ENCODE measurements around the gene TEDC1. TPM values are rescaled to one million over a fixed set of nuclear protein-coding genes. Genes with fewer than 3 reads are reported as not detected.

The TEDC1 gene
- total RNA-seq, 2 experiments from 2014 or later = 44.1 to 47.0 TPM

DNA sequence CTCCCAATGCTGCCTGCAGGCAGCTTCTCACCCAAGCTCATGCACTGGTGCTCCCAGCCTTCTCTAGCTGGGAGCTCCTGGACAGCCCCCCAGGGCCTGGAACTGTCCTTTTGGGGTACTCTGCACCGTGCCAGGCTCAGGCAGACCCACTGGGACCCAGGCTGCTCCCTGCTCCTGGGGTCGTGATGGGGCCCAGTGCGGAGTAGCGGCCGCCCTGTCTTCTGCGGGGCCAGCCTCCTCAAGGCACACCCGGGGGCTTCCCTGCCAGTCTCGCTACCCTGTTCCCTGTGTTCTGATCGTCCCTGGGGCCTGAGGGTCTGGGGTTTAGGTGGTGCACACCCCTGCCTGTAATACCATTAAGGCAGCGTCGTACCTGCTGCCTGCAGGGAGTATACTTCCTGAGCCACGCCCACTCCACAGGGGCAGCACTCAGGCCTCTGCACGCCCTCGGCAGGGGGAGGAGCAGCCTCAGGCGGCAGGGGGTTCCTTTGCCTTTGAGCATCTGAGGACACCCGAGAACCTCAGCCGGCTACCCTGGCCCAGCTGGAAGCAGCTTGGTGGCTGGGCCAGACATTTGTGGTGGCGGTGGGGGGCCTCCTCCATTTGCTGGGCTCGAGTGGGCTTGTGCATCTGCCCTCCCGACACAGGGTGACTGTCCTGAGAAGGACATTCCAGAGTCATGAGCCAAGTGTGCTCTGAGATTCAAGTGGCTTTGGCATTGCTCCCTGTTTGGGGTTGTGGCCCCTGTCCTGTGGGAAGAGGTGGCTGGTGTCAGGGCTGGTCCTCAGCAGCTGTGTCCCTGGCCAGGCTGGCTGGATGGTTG, 25.6 kb upstream of the TEDC1 start:
- H3K36me3 Mint-ChIP-seq (ENCODE audit: low read depth) = peaks cover 7% of the 10 kb centered on the region
- POLR2A ChIA-PET = no interaction called here

DNA sequence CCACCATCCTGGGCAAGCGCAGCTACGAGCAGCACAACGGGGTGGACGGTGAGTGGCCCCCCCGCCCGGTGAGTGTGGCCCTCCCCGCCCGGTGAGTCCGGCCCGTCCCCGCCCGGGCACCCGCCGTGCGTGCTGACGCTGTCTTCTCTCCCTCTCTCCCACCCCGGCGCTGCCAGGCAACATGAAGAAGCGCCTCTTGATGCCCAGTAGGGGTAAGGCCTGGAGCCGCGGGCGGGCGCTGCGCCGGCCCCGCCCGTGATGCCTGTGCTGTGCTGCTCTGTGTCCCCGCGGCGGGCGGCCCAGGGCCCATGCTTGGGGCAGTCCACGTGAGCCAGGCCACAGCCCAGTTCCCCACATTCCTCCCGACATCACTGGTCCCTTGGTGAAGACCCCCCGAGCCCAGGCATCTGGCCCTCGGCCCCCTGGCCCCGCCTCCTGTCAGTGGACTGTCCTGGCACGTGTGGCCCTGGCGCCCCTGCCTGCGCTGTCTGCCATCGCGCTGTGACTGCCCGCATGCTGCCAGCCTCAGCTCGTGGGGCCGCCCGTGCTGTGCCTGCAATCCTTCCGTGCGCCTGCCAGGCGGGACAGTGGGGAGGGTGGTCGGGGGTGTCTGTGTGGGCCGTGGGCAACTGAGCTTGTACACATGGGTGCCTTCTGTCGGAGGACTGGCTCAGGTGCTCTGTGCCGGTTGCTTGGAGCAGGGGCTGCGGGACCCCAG, 24.4 kb upstream of the TEDC1 start:
- POLR2A ChIA-PET = no interaction called here

More for the DNA sequence above, 25.6 kb upstream of the TEDC1 start:
- H3K27me3 Mint-ChIP-seq = no peaks in the 10 kb centered on the region
- H3K4me1 Mint-ChIP-seq = no peaks in the 10 kb centered on the region
- CTCF ChIA-PET = no interaction called here
- no peak for DNase-seq
- no peak overlapping the region for H3K27ac Mint-ChIP-seq
- H3K4me3 Mint-ChIP-seq = no peak overlapping the region
- no peaks in the 10 kb centered on the region for H3K9me3 Mint-ChIP-seq

DNA sequence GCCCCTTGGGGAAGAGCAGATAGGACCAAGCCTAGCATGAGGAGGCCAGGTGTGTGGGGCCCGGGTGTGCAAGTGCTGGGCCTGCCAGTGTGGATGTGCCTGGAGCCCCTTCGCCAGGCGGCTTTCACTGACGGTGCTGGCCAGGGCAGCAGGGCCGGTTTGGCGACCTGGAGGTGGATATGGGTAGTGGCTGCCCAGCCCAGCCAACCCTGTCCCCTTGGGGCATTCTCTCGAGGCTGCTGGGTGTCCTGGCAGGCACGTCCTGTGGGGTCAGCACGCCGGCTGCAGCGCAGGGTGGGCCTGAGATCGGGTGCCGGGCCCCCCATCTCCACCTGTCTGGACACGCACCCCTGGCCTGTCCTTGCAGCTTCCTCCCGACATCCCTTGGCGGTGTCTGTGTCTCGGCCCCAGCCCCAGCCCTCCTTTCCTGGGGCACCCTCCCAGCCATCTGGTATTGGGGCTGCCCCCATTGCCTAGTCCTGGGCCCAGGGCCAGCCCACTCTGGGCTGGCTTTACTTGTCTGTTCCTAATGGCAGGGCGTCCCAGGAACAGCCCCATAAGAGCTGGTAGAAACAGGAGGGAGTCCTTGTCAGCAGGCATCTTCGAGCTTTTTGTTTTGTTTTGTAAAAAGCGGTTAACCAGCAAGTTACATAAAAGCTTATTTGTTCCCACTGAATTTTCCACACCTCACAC, 23.7 kb upstream of the TEDC1 start:
- Mint-ChIP-seq H3K36me3 (ENCODE audit: low read depth) (no peaks in the 10 kb centered on the region), H3K27me3 (no peaks in the 10 kb centered on the region), H3K4me1 (no peaks in the 10 kb centered on the region), H3K27ac (no peak overlapping the region), H3K9me3 (no peaks in the 10 kb centered on the region), H3K4me3 (no peak overlapping the region)
- no peak for DNase-seq
- POLR2A ChIA-PET = no interaction called here
- CTCF ChIA-PET = interaction anchor here (1.4 to 1.6 kb wide), 2 partner anchors 13 to 23 kb away, joined by 4 to 7 read pairs; no protein-coding TSS in a partner anchor

More for the DNA sequence above, 24.4 kb upstream of the TEDC1 start:
- CTCF ChIA-PET = interaction anchor here (1.4 kb wide), 1 partner anchor 14 kb away, joined by 4 read pairs; no protein-coding TSS in a partner anchor
- no peaks in the 10 kb centered on the region for H3K9me3 Mint-ChIP-seq
- H3K4me1 Mint-ChIP-seq = no peaks in the 10 kb centered on the region
- H3K36me3 Mint-ChIP-seq (ENCODE audit: low read depth) = peaks cover under 1% of the 10 kb centered on the region
- no peaks in the 10 kb centered on the region for H3K27me3 Mint-ChIP-seq
- H3K4me3 Mint-ChIP-seq = no peak overlapping the region
- no peak overlapping the region for H3K27ac Mint-ChIP-seq
- DNase-seq = no peak

DNA sequence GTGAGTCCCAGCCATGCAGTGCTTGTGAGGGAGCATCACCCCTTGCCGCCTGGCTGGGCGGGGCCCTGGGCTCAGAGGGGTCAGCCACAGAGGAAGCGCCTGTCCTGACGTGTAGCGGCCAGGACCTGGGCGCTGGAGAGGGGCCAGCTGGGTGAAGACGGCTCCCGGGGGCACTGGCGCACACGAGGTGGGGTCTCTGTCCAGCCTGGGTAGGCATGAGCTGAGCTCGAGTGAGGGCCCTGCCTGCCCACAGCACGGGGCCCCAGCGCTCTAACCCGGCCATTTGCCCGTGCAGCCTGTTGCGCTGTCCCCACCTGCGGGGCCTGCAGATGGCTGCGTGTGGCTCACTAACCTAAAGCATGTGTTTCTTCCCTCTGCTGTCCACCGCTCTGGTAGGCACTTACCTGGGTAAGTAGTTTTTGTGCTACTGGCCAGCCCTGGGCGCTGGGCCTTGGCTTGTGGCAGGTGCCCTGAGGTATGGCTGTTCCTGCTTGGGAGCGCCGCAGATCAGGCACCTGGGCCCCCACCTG, 23.0 kb upstream of the TEDC1 start:
- ChIA-PET POLR2A (interaction anchor here (1.6 kb wide), 1 partner anchor 22 kb away, joined by 6 read pairs; no protein-coding TSS in a partner anchor), CTCF (interaction anchor here (1.4 to 1.6 kb wide), 2 partner anchors 13 to 22 kb away, joined by 4 to 7 read pairs; no protein-coding TSS in a partner anchor)
- Mint-ChIP-seq H3K4me1 (no peaks in the 10 kb centered on the region), H3K36me3 (ENCODE audit: low read depth) (no peaks in the 10 kb centered on the region), H3K27ac (no peak overlapping the region), H3K9me3 (no peaks in the 10 kb centered on the region), H3K4me3 (no peak overlapping the region), H3K27me3 (no peaks in the 10 kb centered on the region)
- DNase-seq = no peak

DNA sequence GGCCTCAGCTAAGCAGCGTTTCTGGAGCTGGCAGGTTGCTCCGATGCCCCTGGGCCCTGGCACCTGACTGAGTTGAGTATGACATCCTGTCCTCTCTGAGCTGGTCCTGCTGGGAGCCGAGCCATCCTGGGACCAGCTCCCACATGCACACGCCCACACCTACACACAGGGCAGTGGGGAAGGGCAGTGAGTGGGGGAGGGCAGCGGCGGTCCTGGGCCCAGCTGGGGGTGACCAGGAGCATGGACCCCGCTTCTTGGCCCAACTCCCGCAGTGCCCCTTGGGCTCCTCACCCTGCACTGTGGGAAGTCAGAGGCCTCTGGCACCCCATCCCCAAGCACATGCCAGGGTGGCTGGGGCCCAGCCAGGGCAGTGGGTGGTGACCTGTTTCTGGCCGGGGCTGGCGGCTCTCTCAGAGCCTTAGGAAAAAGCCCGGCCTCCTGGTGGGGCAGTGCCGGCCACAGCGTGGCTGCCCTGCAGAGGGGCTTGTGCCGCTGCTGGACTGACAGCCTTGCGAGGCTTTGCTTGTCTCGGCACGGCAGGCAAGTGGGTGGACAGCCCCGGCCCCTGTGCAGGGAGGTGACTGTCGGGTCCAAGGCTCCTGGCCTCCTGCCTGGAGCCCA, 22.3 kb upstream of the TEDC1 start:
- Mint-ChIP-seq H3K4me1 (peaks cover 5% of the 10 kb centered on the region), H3K36me3 (ENCODE audit: low read depth) (no peaks in the 10 kb centered on the region), H3K27me3 (no peaks in the 10 kb centered on the region), H3K27ac (no peak overlapping the region), H3K4me3 (no peak overlapping the region), H3K9me3 (no peaks in the 10 kb centered on the region)
- DNase-seq = no peak
- CTCF ChIA-PET = interaction anchor here (1.6 kb wide), 1 partner anchor 21 kb away, joined by 7 read pairs; no protein-coding TSS in a partner anchor
- POLR2A ChIA-PET = interaction anchor here (1.6 kb wide), 1 partner anchor 21 kb away, joined by 6 read pairs; no protein-coding TSS in a partner anchor

DNA sequence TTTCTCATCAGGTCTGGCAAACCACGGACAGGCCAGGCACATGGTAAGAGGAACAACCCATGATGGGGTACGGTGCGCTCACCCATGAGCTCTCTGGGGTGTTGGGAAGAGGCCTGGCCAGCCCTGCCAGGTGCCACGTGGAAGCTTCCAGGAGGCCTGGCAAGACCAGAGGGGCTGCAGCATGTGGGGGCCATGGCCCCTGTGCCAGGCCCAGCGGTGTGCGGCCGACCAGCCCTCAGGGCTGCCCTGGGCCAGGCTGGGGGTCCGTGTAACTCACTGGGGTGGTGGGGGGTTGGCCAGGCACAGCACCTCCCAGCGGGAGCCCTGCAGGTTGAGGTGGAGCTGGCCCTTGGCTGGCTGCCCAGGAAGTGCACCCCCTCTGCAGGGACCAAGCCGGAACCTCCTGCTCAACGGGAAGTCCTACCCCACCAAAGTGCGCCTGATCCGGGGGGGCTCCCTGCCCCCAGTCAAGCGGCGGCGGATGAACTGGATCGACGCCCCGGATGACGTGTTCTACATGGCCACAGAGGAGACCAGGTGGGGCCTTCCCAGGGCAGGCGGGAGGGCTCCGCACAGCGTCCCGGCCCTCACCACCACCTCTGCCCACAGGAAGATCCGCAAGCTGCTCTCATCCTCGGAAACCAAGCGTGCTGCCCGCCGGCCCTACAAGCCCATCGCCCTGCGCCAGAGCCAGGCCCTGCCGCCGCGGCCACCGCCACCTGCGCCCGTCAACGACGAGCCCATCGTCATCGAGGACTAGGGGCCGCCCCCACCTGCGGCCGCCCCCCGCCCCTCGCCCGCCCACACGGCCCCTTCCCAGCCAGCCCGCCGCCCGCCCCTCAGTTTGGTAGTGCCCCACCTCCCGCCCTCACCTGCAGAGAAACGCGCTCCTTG, 21.3 kb upstream of the TEDC1 start:
- CTCF ChIA-PET = interaction anchor here (2.7 kb wide), 1 partner anchor 11 kb away, joined by 12 read pairs; no protein-coding TSS in a partner anchor
- Mint-ChIP-seq H3K9me3 (no peaks in the 10 kb centered on the region), H3K27ac (no peak overlapping the region), H3K4me1 (peaks cover 7% of the 10 kb centered on the region), H3K27me3 (no peaks in the 10 kb centered on the region), H3K4me3 (no peak overlapping the region), H3K36me3 (ENCODE audit: low read depth) (no peaks in the 10 kb centered on the region)
- POLR2A ChIA-PET = interaction anchor here (1.6 to 4.1 kb wide), 2 partner anchors 12 to 20 kb away, joined by 6 to 15 read pairs; no protein-coding TSS in a partner anchor
- no peak for DNase-seq

DNA sequence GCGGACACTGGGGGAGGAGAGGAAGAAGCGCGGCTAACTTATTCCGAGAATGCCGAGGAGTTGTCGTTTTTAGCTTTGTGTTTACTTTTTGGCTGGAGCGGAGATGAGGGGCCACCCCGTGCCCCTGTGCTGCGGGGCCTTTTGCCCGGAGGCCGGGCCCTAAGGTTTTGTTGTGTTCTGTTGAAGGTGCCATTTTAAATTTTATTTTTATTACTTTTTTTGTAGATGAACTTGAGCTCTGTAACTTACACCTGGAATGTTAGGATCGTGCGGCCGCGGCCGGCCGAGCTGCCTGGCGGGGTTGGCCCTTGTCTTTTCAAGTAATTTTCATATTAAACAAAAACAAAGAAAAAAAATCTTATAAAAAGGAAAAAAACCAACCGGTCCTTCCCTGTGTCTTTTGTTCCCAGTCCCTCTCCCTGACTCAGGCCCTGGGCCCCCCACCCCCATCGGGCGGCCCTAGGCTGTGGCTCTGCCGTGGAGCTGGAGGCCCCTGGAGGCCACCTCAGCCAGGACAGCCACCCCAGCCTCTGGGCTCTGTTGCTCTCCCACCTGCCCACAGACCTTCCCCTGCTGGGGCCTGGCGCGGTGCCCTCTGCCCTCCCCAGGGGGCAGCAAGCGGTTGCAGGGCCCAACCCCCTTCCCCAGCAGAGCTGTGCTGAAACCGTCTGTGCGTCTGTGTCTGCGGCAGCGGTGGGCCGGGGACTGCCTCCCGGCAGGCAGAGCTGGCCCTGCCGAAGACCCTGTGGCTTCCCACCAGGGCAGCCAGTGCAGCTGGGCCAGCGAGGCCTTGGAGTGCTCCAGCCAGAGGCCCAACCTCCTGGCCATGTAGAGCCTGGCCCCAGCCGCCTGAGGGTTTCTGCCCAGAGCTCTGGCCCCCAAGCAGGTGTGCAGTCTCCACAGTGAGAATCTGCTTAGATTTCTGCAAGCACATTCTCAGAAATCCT, 20.4 kb upstream of the TEDC1 start:
- H3K4me3 Mint-ChIP-seq = no peak overlapping the region
- ChIA-PET CTCF (interaction anchor here (2.0 to 2.7 kb wide), 2 partner anchors 10 to 19 kb away, joined by 7 to 12 read pairs; no protein-coding TSS in a partner anchor), POLR2A (interaction anchor here (0.7 to 4.1 kb wide), 2 partner anchors 11 to 21 kb away, joined by 3 to 15 read pairs; no protein-coding TSS in a partner anchor)
- no peaks in the 10 kb centered on the region for H3K36me3 Mint-ChIP-seq (ENCODE audit: low read depth)
- no peak overlapping the region for H3K27ac Mint-ChIP-seq
- H3K27me3 Mint-ChIP-seq = peaks cover 4% of the 10 kb centered on the region
- H3K4me1 Mint-ChIP-seq = peaks cover 7% of the 10 kb centered on the region
- H3K9me3 Mint-ChIP-seq = no peaks in the 10 kb centered on the region
- no peak for DNase-seq

DNA sequence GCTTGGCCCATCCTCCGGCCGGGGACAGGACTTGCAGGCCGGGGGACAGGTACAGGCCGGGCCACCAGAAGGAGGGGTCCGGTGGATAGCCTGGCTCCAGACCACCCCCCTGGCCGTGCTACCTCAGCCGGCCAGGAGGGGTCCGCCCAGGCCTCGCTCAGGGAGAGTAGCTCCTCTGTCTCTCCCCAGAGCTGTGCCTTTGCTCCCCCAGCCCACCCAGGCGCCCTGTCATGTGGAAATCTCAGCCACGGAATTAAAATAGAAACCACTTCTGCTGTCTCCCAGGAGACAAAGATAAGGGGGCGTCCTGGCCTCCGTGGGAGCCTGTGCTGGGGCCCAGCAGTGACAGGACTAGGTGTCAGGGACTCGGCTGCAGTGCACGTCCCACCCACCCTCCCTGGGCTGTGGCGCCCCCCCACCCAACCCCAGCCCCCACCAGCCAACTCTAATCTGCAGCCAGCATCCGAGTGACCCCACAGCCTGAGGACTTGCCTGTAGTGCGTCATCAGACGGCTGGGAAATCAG, 19.7 kb upstream of the TEDC1 start:
- no peaks in the 10 kb centered on the region for H3K9me3 Mint-ChIP-seq

DNA sequence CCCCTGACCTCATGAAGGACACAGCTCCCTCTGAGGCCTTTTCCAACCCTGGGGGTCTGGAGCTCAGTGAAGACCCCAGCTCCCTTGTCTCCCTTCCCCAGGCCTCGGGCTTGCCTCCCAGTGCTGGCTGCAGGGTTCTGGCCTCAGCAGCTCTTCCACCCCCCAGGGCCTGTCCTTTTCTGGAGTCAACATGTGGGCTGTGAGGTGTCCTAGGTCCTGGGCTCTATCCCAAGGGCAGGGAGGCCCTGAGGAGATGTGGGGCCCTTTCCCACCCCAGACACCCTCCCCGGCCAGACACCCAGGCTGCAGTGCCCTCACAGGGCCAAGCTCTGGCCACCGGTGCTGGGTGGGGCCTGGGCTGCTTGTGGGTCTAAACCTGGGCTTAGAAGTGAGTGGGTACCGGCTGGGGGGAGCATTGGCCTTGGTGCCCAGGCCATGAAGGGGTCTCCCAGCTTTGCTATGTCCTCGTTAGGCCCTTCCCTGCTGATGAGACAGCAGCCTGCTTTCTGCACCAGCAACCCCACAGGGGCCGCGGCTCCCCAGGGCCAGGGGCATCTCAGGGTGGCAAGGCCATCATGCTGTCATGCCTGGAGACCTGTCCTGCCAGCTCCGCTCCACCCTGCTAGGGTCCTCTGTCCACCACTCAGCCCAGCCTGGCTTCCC, 19.1 kb upstream of the TEDC1 start:
- no peak overlapping the region for H3K27ac Mint-ChIP-seq
- H3K27me3 Mint-ChIP-seq = peaks cover 16% of the 10 kb centered on the region
- no peak for DNase-seq
- H3K36me3 Mint-ChIP-seq (ENCODE audit: low read depth) = no peaks in the 10 kb centered on the region
- H3K9me3 Mint-ChIP-seq = no peaks in the 10 kb centered on the region
- no peak overlapping the region for H3K4me3 Mint-ChIP-seq
- peaks cover 7% of the 10 kb centered on the region for H3K4me1 Mint-ChIP-seq
- ChIA-PET POLR2A (interaction anchor here (1.6 to 4.1 kb wide), 2 partner anchors 10 to 20 kb away, joined by 7 to 15 read pairs; no protein-coding TSS in a partner anchor), CTCF (interaction anchor here (1.2 to 2.7 kb wide), 3 partner anchors 9 to 18 kb away, joined by 4 to 12 read pairs (median 7); no protein-coding TSS in a partner anchor)

More for the DNA sequence above, 19.7 kb upstream of the TEDC1 start:
- H3K4me1 Mint-ChIP-seq = peaks cover 7% of the 10 kb centered on the region
- DNase-seq = no peak
- ChIA-PET POLR2A (interaction anchor here (0.7 to 4.1 kb wide), 3 partner anchors 10 to 20 kb away, joined by 3 to 15 read pairs (median 7); no protein-coding TSS in a partner anchor), CTCF (interaction anchor here (1.2 to 2.7 kb wide), 3 partner anchors 9 to 18 kb away, joined by 4 to 12 read pairs (median 7); no protein-coding TSS in a partner anchor)
- peaks cover 12% of the 10 kb centered on the region for H3K27me3 Mint-ChIP-seq
- no peak overlapping the region for H3K27ac Mint-ChIP-seq
- no peak overlapping the region for H3K4me3 Mint-ChIP-seq
- H3K36me3 Mint-ChIP-seq (ENCODE audit: low read depth) = no peaks in the 10 kb centered on the region
